GM12878 (cell line): Measurements from ENCODE around the gene PRKX. TPM values are rescaled to one million over a fixed set of nuclear protein-coding genes. Genes with fewer than 3 reads are reported as not detected.

Source experiments
- ATAC-seq: fragments of 200-7000 bp; cut with Tn5 transposase; 3 replicates; pipeline ENCODE4 v1.9.1; 2020; ENCODE audit warnings: mild to moderate bottlenecking, moderate library complexity
- BruUV-seq: library from RNA; stranded (reverse); fragments of 400-500 nt; replicated peaks from 2 replicates; lab custom pipeline; 2021; lab: Mats Ljungman, UMichigan
- CTCF ChIA-PET: fragments of 300-600 bp; sonication (Branson Sonifier 250); formaldehyde crosslinking; extraction: SDS; loops from one replicate; lab custom pipeline; 2021; ENCODE audit warnings: inconsistent platforms; lab: Yijun Ruan, JAX
- POLR2A ChIA-PET: fragments of 350-600 bp; formaldehyde crosslinking; extraction: SDS; loops from one replicate; lab custom pipeline; 2021; ENCODE audit warnings: inconsistent platforms; lab: Charles Lee
- RAD21 ChIA-PET: fragments of 300-600 bp; sonication (Branson Sonifier 250); formaldehyde crosslinking; loops from one replicate; lab custom pipeline; 2023; ENCODE audit warnings: antibody characterized with exemption; ENCODE audit not compliant: unreplicated experiment; lab: Charles Lee
- SMC1A ChIA-PET: fragments of 300-600 bp; sonication (Branson Sonifier 250); formaldehyde crosslinking; loops from one replicate; lab custom pipeline; 2023; ENCODE audit not compliant: unreplicated experiment, uncharacterized antibody; lab: Charles Lee
- DNase-seq: peaks from one replicate; pipeline ENCODE4 v3.0.0-alpha.2; 2011; ENCODE audit warnings: low read depth, low spot score
- FAIRE-seq: peaks from 3 replicates; lab custom pipeline; 2011; peaks lifted over from hg19 to GRCh38; lab: Jason Lieb, UNC
- H2AFZ ChIP-seq: 2 replicates; pipeline ENCODE4 v1.6.0; 2011; ENCODE audit warnings: low read depth, low read length, control low read depth; ENCODE audit not compliant: control insufficient read depth
- H3K27ac ChIP-seq: 2 replicates; pipeline ENCODE4 v1.5.1; 2011; ENCODE audit warnings: control low read depth; ENCODE audit not compliant: control insufficient read depth, insufficient read depth
- H3K27me3 ChIP-seq, 2 experiments: replicated peaks in 1 of 2; 2 replicates each; pipeline versions ENCODE4 v1.6.0 to v1.6.1; 2011; ENCODE audit warnings: low read length in 1 of 2; ENCODE audit not compliant: control insufficient read depth in 2 of 2, insufficient read depth in 2 of 2
- H3K36me3 ChIP-seq, 2 experiments: 2 replicates each; pipeline ENCODE4 v1.5.1; 2011; ENCODE audit warnings: low read length in 1 of 2; ENCODE audit not compliant: control insufficient read depth in 2 of 2, insufficient read depth in 2 of 2
- H3K4me1 ChIP-seq: 2 replicates; pipeline ENCODE4 v1.6.1; 2011; ENCODE audit warnings: mild to moderate bottlenecking, low read length, moderate library complexity, mixed read lengths; ENCODE audit not compliant: control insufficient read depth, insufficient read depth
- H3K4me2 ChIP-seq: 2 replicates; pipeline ENCODE4 v1.6.0; 2011; ENCODE audit warnings: control low read depth; ENCODE audit not compliant: control insufficient read depth, insufficient read depth
- H3K4me3 ChIP-seq: fragments of 200-600 bp; sonication (generic); 2 replicates; pipeline ENCODE4 v1.5.1; 2016
- H3K79me2 ChIP-seq: 2 replicates; pipeline ENCODE4 v1.6.0; 2011; ENCODE audit warnings: low read length; ENCODE audit not compliant: control insufficient read depth, insufficient read depth
- H3K9ac ChIP-seq: 2 replicates; pipeline ENCODE4 v1.8.0; 2011; ENCODE audit warnings: low read length, control low read depth, mixed read lengths; ENCODE audit not compliant: control insufficient read depth, insufficient read depth
- H3K9me3 ChIP-seq: replicated peaks from 3 replicates; pipeline ENCODE4 v1.5.1; 2011; ENCODE audit warnings: mild to moderate bottlenecking, low read length; ENCODE audit not compliant: control insufficient read depth, insufficient read depth
- H4K20me1 ChIP-seq: 2 replicates; pipeline ENCODE4 v1.6.0; 2011; ENCODE audit not compliant: control insufficient read depth, insufficient read depth
- GABPA ChIP-seq: IDR thresholded peaks from 2 replicates; pipeline ENCODE4 v1.6.1; 2014; ENCODE audit warnings: antibody characterized with exemption, low read depth, mild to moderate bottlenecking, inconsistent platforms
- HDGF ChIP-seq: fragments of 450-650 bp; IDR thresholded peaks from 2 replicates; pipeline ENCODE4 v1.6.1; 2016; ENCODE audit warnings: antibody characterized with exemption
- IKZF2 ChIP-seq, 2 experiments: fragments of 450-650 bp; IDR thresholded peaks; 2 replicates each; pipeline ENCODE4 v1.6.1; 2017; ENCODE audit warnings: mild to moderate bottlenecking in 2 of 2, moderate library complexity in 2 of 2
- MEF2A ChIP-seq: IDR thresholded peaks from 2 replicates; pipeline ENCODE4 v1.6.1; 2011; ENCODE audit warnings: low read depth, mild to moderate bottlenecking, low read length, moderate library complexity; ENCODE audit not compliant: insufficient read depth
- MTA3 ChIP-seq: IDR thresholded peaks from 2 replicates; pipeline ENCODE4 v1.6.1; 2012; ENCODE audit warnings: low read length, inconsistent platforms, borderline replicate concordance
- PAX8 ChIP-seq: fragments of 450-650 bp; IDR thresholded peaks from 2 replicates; pipeline ENCODE4 v1.6.1; 2017; ENCODE audit warnings: mild to moderate bottlenecking, moderate library complexity
- SMARCA5 ChIP-seq: fragments of 450-650 bp; IDR thresholded peaks from 2 replicates; pipeline ENCODE4 v1.6.1; 2017; ENCODE audit warnings: mild to moderate bottlenecking
- ZBED1 ChIP-seq: IDR thresholded peaks from 2 replicates; pipeline ENCODE4 v1.6.1; 2016; ENCODE audit warnings: borderline replicate concordance
- ZNF24 ChIP-seq: fragments of 450-650 bp; IDR thresholded peaks from 2 replicates; pipeline ENCODE4 v1.6.1; 2017; ENCODE audit warnings: antibody characterized with exemption, mild to moderate bottlenecking
- WGBS: methylation state at CpG from one replicate; pipeline ENCODE4 v1.1.6; 2016; ENCODE audit warnings: low lambda C conversion rate; ENCODE audit not compliant: insufficient replicate concordance, insufficient coverage; ENCODE audit errors: missing lambda C conversion rate; 5-methylcytosine and 5-hydroxymethylcytosine counted together
- in situ Hi-C: fragments of 300-500 bp; cut with MboI; formaldehyde crosslinking; loops from 9 replicates; pipeline ENCODE4 v1.14.3; 2018; ENCODE audit warnings: mixed read lengths
- intact Hi-C: fragments of 100-400 bp; cut with micrococcal nuclease; formaldehyde crosslinking; loops from one replicate; pipeline ENCODE4 v1.14.2; 2022; ENCODE audit not compliant: unreplicated experiment
- polyA plus RNA-seq, 11 experiments: library from polyadenylated mRNA; depleted of rRNA in 4 of 11; unstranded in 6 of 11; stranded (reverse) in 5 of 11; fragments of >200 nt; fragmentation: Nextera tagmentation in 4 of 11; fragmentation: Illumina TruSeq in 1 of 11; extraction: Ambion mirVana in 4 of 11; extraction: Trizol in 1 of 11; gene quantifications; 1 replicate in 1 of 11; 2 replicates in 10 of 11; pipeline versions ENCODE4 v1.2.1 to v1.2.3, GENCODE V29; 2011 to 2016; ENCODE audit warnings: inconsistent platforms in 2 of 11, missing spikeins in 2 of 11, low read depth in 1 of 11
- total RNA-seq, 4 experiments: library from RNA; depleted of rRNA in 3 of 4; stranded (reverse); fragments of >200 nt in 3 of 4; fragmentation: Illumina TruSeq in 1 of 4; extraction: Trizol in 1 of 4; gene quantifications; 2 replicates each; pipeline versions ENCODE4 v1.2.1 to v1.2.3, GENCODE V29; 2013 to 2021
- TF ChIP-seq, protein P1 (sequence below): fragments of 450-650 bp; IDR thresholded peaks from 2 replicates; pipeline ENCODE4 v1.6.1; 2017; ENCODE audit warnings: mild to moderate bottlenecking, low read depth, inconsistent platforms; ENCODE audit not compliant: poor library complexity, severe bottlenecking
- TF ChIP-seq, protein P2 (sequence below): fragments of 450-650 bp; IDR thresholded peaks from 2 replicates; pipeline ENCODE4 v1.6.1; 2016; ENCODE audit warnings: mild to moderate bottlenecking
- TF ChIP-seq, protein P3 (sequence below): fragments of 450-650 bp; IDR thresholded peaks from 2 replicates; pipeline ENCODE4 v1.6.1; 2016; ENCODE audit warnings: mild to moderate bottlenecking

Gene PRKX
- total and polyA plus RNA-seq, 10 of the 15 experiments (the other 5 are each of a cell fraction or from before 2014, with no cell fraction given), result 3.9 to 45.3 (median 23.9) TPM

DNA sequence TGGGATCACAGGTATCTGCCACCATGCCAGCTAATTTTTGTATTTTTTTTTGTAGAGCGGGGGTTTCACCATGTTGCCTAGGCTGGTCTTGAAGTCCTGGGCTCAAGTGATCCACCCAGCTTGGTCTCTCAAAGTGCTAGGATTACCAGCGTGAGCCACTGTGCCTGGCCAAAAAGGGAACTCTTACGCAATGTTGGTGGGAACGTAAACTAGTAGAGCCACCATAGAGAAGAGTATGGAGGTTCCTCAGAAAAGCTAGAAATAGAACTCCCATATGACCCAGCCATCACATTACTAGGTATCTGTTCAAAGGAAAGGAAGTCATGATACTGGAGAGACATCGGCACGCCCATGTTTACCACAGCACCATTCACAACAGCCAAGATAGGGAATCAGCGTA lies 85.9 kb downstream of the PRKX start:
- no peaks in the 10 kb centered on the region for H4K20me1 ChIP-seq

DNA sequence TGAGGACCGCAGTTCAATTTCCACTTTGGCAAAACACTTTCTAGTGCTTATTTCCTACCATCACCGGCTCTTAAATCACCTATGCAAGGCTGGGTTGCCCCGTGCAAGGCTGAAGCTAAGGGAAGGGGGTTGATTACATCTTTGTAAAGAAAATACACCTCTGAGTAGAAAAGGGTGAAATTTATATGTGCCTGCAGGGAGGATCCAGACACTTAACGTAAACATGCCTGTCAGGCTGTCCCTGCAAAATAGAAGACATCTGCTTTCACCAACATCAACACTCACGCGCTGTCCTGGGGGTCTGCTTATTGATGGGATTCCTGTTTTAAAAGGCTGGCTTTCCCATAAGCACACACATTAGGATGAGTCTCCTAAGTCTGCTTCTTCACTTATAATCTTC lies 92.0 kb downstream of the PRKX start:
- ATAC-seq, result no peak
- Histone ChIP-seq H4K20me1 (no peaks in the 10 kb centered on the region), H3K9ac (no peak overlapping the region), H3K36me3 (peaks cover 7 to 18% of the 10 kb centered on the region in 2 experiments; a peak in 3 of 4 replicates), H3K27ac (no peak overlapping the region), H3K4me1 (no peaks in the 10 kb centered on the region), H2AFZ (no peak overlapping the region), H3K27me3 (no peaks in the 10 kb centered on the region), H3K4me3 (no peak overlapping the region), H3K9me3 (no peaks in the 10 kb centered on the region), H3K79me2 (no peaks in the 10 kb centered on the region), H3K4me2 (no peak overlapping the region)
- POLR2A ChIA-PET, result no interaction called here
- in situ Hi-C loops, result no loop called here
- no TSS peak for BruUV-seq
- no peak for DNase-seq
- no peak for FAIRE-seq
- 92% methylated on average over 6 of the region's 6 CpGs for WGBS
- intact Hi-C loops, result no loop called here
- SMC1A ChIA-PET, result no interaction called here
- CTCF ChIA-PET, result no interaction called here
- RAD21 ChIA-PET, result no interaction called here
- TF ChIP-seq IKZF2 (IDR thresholded peaks at IDR 0.05) (no peak), HDGF (no peak), ZNF24 (no peak)
- TF ChIP-seq, protein P1, sequence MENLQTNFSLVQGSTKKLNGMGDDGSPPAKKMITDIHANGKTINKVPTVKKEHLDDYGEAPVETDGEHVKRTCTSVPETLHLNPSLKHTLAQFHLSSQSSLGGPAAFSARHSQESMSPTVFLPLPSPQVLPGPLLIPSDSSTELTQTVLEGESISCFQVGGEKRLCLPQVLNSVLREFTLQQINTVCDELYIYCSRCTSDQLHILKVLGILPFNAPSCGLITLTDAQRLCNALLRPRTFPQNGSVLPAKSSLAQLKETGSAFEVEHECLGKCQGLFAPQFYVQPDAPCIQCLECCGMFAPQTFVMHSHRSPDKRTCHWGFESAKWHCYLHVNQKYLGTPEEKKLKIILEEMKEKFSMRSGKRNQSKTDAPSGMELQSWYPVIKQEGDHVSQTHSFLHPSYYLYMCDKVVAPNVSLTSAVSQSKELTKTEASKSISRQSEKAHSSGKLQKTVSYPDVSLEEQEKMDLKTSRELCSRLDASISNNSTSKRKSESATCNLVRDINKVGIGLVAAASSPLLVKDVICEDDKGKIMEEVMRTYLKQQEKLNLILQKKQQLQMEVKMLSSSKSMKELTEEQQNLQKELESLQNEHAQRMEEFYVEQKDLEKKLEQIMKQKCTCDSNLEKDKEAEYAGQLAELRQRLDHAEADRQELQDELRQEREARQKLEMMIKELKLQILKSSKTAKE, result no peak
- TF ChIP-seq, protein P2, sequence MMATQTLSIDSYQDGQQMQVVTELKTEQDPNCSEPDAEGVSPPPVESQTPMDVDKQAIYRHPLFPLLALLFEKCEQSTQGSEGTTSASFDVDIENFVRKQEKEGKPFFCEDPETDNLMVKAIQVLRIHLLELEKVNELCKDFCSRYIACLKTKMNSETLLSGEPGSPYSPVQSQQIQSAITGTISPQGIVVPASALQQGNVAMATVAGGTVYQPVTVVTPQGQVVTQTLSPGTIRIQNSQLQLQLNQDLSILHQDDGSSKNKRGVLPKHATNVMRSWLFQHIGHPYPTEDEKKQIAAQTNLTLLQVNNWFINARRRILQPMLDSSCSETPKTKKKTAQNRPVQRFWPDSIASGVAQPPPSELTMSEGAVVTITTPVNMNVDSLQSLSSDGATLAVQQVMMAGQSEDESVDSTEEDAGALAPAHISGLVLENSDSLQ, result no peak
- TF ChIP-seq, protein P3, sequence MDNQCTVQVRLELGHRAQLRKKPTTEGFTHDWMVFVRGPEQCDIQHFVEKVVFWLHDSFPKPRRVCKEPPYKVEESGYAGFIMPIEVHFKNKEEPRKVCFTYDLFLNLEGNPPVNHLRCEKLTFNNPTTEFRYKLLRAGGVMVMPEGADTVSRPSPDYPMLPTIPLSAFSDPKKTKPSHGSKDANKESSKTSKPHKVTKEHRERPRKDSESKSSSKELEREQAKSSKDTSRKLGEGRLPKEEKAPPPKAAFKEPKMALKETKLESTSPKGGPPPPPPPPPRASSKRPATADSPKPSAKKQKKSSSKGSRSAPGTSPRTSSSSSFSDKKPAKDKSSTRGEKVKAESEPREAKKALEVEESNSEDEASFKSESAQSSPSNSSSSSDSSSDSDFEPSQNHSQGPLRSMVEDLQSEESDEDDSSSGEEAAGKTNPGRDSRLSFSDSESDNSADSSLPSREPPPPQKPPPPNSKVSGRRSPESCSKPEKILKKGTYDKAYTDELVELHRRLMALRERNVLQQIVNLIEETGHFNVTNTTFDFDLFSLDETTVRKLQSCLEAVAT, result no peak

More for the DNA sequence above, 85.9 kb downstream of the PRKX start:
- Histone ChIP-seq H3K4me3 (no peak overlapping the region), H3K4me1 (no peaks in the 10 kb centered on the region), H3K9me3 (no peaks in the 10 kb centered on the region; the same call in 2 of the 3 replicates), H2AFZ (no peak overlapping the region), H3K4me2 (no peak overlapping the region), H3K79me2 (no peaks in the 10 kb centered on the region)
- ChIA-PET SMC1A (no interaction called here), POLR2A (interaction anchor here (0.7 kb wide), 1 partner anchor 84 kb away, joined by 6 read pairs; no protein-coding TSS in a partner anchor), RAD21 (no interaction called here)
- no peak for ATAC-seq
- TF ChIP-seq ZBED1 (no peak), GABPA (no peak), SMARCA5 (no peak), PAX8 (no peak), MTA3 (no peak), MEF2A (no peak)
- TF ChIP-seq, all 136 proteins: peak for 0
- in situ Hi-C loops (no loop called here), intact Hi-C loops (no loop called here)
- peaks cover 1 to 2% of the 10 kb centered on the region in 2 experiments; a peak in 3 of 4 replicates for H3K36me3 ChIP-seq
- H3K9ac ChIP-seq, result no peak overlapping the region
- WGBS, result 98% methylated on average over 7 of the region's 7 CpGs
- DNase-seq (no peak), FAIRE-seq (no peak)
- CTCF ChIA-PET, result interaction anchor here (1.2 kb wide), 1 partner anchor 24 kb away, joined by 3 read pairs; no protein-coding TSS in a partner anchor
- no peak overlapping the region for H3K27ac ChIP-seq
- no peaks in the 10 kb centered on the region for H3K27me3 ChIP-seq
- no TSS peak for BruUV-seq
